Measurements from ENCODE around the gene REM2.
"Not testable (repeated sequence)": the region's sequence is repeated elsewhere in the genome, so short reads cannot be mapped to it uniquely, and the experiment has no call there.

Gene REM2

GRCh38 chr14:22845103-22845394, 38.0 kb upstream of the REM2 start:
- ATAC-seq (no peak), DNase-seq (no peak)
- no peak overlapping the region for H3K4me3 Mint-ChIP-seq
- H3K4me1 Mint-ChIP-seq: peaks cover 10% of the 10 kb centered on the region
- no peaks in the 10 kb centered on the region for H3K9me3 Mint-ChIP-seq
- H3K27ac Mint-ChIP-seq: no peak overlapping the region
- H3K27me3 Mint-ChIP-seq: peaks cover 64% of the 10 kb centered on the region

- Mint-ChIP-seq H3K9me3 (no peaks in the 10 kb centered on the region), H3K4me3 (no peak overlapping the region), H3K27me3 (peaks cover 56% of the 10 kb centered on the region), H3K4me1 (peaks cover 10% of the 10 kb centered on the region), H3K27ac (no peak overlapping the region)
- ATAC-seq (no peak), DNase-seq (no peak)
Measured at GRCh38 chr14:22845821-22846625, 37.0 kb upstream of the REM2 start.

DNA sequence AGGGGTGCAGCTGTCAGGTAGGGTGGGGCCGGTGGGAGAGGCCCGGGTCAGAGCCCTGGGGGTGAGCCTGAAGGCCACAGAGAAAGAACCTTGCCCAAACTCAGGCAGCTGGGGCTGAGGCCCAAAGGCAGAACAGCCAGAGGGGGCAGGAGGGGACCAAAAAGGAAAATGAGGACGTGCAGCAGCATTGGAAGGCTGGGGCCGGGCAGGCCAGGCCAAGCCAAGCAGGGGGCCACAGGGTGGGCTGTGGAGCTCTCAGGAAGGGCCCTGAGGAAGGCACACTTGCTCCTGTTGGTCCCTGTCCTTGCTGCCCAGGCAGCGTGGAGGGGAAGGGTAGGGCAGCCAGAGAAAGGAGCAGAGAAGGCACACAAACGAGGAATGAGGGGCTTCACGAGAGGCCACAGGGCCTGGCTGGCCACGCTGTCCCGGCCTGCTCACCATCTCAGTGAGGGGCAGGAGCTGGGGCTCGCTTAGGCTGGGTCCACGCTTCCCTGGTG, 36.2 kb upstream of the REM2 start:
- Mint-ChIP-seq H3K27ac (peak overlapping the region in 1 of 2 donors; percentile 38), H3K4me3 (no peak overlapping the region), H3K27me3 (peaks cover 52% of the 10 kb centered on the region), H3K9me3 (no peaks in the 10 kb centered on the region), H3K4me1 (peaks cover 19% of the 10 kb centered on the region)
- DNase-seq (no peak), ATAC-seq (no peak)

DNA sequence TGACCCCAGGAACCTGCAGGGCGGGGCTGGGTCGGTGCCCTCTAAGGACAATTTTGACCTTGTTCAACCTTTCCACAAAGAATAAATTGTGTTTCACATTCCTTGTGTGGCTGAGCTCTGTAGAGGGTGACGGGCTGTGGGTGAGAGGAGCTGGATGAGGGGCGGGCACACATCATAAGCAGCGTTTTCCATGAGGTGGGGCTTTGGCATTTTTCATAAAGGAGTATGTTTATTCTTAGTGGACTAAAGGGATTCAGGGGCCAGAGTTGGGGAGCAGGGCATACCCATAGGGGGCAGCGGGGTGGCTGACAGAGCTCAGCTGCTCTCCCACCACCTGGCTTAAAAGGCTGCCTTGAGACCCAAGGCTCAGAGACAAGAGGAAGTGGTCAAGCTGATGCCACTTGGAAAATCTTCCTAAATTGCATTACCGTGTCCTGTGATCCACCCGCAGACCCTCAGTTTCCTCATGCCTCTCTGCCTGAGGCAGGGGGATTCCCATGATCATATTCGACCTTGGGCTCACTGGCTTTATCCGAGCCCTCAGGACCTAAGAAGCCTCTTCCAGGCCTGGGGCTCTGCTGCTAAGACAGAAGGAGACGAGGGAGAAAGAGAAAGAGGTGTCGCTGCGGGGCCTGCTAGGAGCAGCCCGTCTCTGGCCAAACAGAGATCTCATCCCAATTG, 35.2 kb upstream of the REM2 start:
- no peak overlapping the region for H3K27ac Mint-ChIP-seq
- ATAC-seq (no peak), DNase-seq (no peak)
- H3K27me3 Mint-ChIP-seq: peaks cover 52% of the 10 kb centered on the region
- H3K9me3 Mint-ChIP-seq: no peaks in the 10 kb centered on the region
- H3K4me3 Mint-ChIP-seq: no peak overlapping the region
- peaks cover 22% of the 10 kb centered on the region for H3K4me1 Mint-ChIP-seq

DNA sequence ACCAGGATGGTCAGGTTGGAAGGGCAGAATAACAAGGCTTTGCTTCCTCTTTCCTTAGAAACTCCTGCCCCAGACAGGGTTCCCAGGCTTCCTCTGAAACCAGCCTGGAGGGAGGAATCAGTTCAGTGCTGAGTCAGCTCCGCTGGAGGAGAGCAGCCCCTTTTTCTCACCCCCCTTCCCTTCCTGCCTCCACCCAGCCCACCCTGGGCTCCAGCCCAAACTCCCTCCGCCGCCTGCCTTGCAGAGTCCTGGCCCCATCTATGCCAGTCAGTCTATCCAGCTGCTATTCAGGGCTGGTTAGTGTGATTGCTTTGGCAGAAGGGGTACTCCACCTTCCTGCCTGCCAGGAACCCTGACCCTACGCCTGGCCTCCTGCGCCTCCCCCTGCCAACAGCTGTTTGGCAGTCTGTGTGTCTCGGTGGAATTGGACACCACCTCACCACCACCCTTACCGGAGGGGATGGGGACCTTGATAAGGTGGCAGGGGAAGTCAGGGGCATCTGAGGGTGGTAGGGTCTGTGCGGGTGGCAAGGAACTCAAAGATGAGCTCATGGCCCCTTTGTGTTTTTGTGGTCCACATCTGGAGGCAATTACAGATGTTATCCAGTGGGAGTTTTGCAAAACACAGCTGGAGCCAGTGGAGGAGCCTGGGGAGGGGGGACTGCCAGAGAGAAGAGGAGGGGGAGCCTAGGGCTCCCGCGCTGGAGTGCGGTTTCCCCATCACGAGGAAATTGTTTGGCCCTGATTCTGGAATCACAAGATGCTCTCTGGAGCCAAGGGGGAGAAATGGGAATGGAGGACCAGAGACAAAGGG, 34.5 kb upstream of the REM2 start:
- ATAC-seq (no peak), DNase-seq (no peak)
- no peaks in the 10 kb centered on the region for H3K9me3 Mint-ChIP-seq
- H3K4me1 Mint-ChIP-seq: peaks cover 30% of the 10 kb centered on the region
- no peak overlapping the region for H3K4me3 Mint-ChIP-seq
- peaks cover 52% of the 10 kb centered on the region for H3K27me3 Mint-ChIP-seq
- H3K27ac Mint-ChIP-seq: peak overlapping the region in 1 of 2 donors; percentile 95

DNA sequence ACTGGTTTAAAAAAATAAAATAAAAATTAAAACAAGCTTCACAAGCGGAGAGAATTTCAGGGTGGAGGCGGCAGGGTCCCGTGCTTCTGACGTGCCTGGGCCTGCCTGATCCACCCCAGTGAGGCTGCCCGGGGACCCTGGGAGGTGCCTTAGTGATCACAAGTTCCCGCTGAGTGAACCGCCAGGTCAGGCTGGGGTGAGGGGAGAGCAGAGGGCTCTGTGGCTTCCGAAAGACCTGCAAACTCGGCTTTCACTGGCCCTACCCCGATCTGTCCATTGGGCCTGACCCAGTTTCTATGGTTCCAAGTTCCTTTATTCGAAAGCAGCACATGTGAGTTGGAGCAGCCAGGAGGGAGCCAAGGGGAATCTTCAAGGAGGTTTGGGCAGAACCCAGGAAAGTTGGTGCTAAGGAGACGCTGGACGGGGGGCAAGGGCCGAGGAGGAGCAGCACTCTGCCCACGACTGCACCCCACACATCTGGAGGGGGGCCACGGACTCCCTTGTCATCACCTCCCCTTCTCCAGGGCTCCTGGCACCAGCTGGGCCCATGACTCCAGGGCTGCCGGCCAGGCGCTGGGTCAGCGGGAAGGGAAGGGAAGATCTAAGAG, 33.7 kb upstream of the REM2 start:
- no peak for ATAC-seq
- Mint-ChIP-seq H3K9me3 (no peaks in the 10 kb centered on the region), H3K4me1 (peaks cover 32% of the 10 kb centered on the region), H3K27me3 (peaks cover 52% of the 10 kb centered on the region), H3K27ac (no peak overlapping the region), H3K4me3 (no peak overlapping the region)
- no peak for DNase-seq

DNA sequence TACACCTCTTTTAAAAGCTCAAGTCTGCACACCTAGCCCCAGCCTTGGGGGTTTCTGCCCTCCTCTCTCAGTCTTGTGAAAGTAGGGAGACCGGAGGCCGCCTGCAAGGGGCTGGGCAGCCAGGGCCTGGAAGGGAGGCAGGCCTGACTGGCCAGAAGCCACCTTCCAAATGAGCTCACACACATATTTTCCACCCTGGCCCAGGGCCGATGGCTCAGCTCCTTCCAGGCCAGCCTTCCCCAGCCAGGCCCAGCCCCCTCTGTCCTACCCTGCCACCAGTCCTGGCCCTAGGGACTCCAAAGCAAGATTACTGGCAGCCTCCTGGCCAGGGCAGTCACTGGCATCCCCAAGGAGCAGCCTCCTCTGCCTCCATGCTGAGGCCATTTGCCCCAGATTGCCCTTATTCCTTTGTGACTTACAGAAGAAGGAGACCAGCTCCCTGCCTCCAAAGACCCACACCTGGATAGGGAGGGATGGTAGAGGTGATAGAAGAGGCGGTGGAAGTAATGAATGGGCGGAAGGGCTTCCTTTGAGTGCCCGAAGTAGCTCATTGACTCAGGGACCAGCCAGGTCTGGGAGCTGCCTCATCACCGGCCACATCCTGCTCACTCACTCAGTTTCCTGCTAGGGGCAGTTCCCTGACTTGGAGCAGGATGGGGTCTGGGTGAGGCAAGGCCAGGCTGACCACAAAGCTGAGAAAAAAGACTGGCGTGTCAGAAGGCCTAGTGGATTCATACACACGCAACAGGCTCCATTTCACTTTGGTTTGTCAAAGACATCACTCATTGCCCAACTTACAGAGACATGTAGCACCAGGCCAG, 31.9 kb upstream of the REM2 start:
- peaks cover 41% of the 10 kb centered on the region for H3K27me3 Mint-ChIP-seq
- DNase-seq (peak in 1 of 2 donors; percentile 67), ATAC-seq (peak; percentile 64)
- no peak overlapping the region for H3K4me3 Mint-ChIP-seq
- peaks cover 42% of the 10 kb centered on the region for H3K4me1 Mint-ChIP-seq
- peak overlapping the region in 1 of 2 donors; percentile 40 for H3K27ac Mint-ChIP-seq
- no peaks in the 10 kb centered on the region for H3K9me3 Mint-ChIP-seq

- ATAC-seq, H3K9me3 Mint-ChIP-seq, DNase-seq, H3K27ac Mint-ChIP-seq, H3K4me3 Mint-ChIP-seq: not testable (repeated sequence)
- peaks cover 39% of the 10 kb centered on the region for H3K27me3 Mint-ChIP-seq
- H3K4me1 Mint-ChIP-seq: peaks cover 42% of the 10 kb centered on the region
Measured at GRCh38 chr14:22852178-22852577, 30.8 kb upstream of the REM2 start.

GRCh38 chr14:22852599-22852939, 30.5 kb upstream of the REM2 start:
- Mint-ChIP-seq H3K27ac (peak overlapping the region in 1 of 2 donors; percentile 93), H3K9me3 (no peaks in the 10 kb centered on the region), H3K4me3 (peak overlapping the region in 1 of 2 donors; percentile 90), H3K4me1 (peaks cover 45% of the 10 kb centered on the region), H3K27me3 (peaks cover 39% of the 10 kb centered on the region)
- DNase-seq: no peak
- ATAC-seq: no peak

DNA sequence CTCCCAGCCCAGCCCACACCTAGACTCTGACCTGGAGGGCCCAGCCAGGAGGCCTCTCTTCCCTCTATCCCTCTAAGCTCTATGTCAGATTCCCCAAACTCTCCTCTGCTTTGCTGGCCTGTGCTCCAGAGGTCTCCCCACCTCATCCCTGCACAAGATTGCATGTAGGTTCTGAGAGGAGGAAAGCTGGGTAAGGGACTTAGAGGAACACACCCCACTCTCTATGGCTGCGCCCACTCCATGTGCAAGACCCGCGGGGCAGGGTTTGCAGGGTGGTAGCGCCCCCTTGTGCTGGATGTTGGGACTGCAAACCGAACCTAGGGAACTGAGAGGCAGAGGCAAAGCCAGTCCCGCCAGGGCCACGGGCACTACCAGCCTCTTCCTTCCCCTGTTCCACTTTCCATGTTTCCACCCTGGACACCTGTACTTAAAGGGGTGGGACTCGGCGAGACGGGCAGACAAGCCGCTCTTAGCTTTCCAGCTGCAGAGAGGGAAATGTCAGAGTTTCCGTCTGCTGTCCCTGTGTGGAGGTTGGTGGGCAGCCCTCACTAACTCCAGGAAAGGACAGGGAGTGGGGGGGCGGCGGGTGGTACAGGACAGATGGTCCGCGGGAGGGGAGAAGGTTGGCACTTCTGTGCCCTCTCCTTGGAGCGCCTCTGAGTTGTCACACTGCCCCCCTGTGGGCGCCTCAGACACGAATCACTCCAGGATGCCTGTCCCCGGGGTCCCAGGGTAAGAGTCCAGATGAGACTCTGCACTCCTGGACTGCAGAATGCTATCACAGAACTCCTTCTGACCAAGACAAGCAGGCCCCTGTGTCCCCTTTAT, 29.9 kb upstream of the REM2 start:
- peaks cover 39% of the 10 kb centered on the region for H3K27me3 Mint-ChIP-seq
- peak; percentile 89 for ATAC-seq
- peaks cover 48% of the 10 kb centered on the region for H3K4me1 Mint-ChIP-seq

GRCh38 chr14:22854296-22854695, 28.7 kb upstream of the REM2 start:
- not testable (repeated sequence) for ATAC-seq, DNase-seq
- peaks cover 50% of the 10 kb centered on the region for H3K4me1 Mint-ChIP-seq

More for the DNA sequence above, 29.9 kb upstream of the REM2 start:
- peak overlapping the region; percentile 86 to 93 for H3K27ac Mint-ChIP-seq
- H3K9me3 Mint-ChIP-seq: no peaks in the 10 kb centered on the region
- peak; percentile 89 to 92 for DNase-seq
- H3K4me3 Mint-ChIP-seq: peak overlapping the region; percentile 83 to 90

DNA sequence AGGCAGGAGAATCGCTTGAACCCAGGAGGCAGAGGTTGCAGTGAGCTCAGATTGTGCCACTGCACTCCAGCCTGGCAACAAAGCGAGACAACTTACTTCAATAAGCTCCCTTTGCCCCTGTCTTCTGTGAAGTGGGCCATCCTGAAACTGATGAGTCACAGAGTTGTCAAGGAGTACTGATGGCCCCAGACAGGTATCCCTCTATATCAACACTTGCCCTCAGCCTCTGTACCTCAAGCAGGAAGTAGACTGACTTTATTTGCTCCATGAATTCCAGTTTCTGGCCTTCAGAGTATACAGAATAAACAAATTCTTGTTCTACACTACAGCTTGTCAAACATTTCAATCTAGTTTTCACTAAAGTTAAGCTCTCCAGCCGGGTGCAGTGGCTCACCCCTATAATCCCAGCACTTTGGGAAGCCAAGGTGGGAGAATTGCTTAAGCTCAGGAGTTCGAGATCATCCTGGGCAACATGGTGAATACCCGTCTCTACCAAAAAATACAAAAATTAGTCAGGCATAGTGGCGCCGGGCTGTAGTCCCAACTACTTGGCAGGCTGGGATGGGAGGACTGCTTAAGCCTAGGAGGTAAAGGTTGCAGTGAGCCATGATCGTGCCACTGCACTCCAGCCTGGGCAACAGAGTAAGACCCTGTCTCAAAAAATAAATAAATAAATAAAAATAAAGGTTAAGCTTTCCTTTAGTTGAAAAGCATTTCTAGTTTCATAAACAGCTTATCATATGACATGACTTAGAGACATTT, 27.9 kb upstream of the REM2 start:
- no peak overlapping the region for H3K27ac Mint-ChIP-seq

More at GRCh38 chr14:22854296-22854695, 28.7 kb upstream of the REM2 start:
- H3K27ac Mint-ChIP-seq, H3K9me3 Mint-ChIP-seq, H3K4me3 Mint-ChIP-seq: not testable (repeated sequence)
- peaks cover 28% of the 10 kb centered on the region for H3K27me3 Mint-ChIP-seq

GRCh38 chr14:22856428-22856827, 26.6 kb upstream of the REM2 start:
- no peak for DNase-seq
- Mint-ChIP-seq H3K4me3 (no peak overlapping the region), H3K27ac (no peak overlapping the region), H3K9me3 (no peaks in the 10 kb centered on the region), H3K4me1 (peaks cover 45% of the 10 kb centered on the region), H3K27me3 (peaks cover 39% of the 10 kb centered on the region)
- ATAC-seq: no peak

More for the DNA sequence above, 27.9 kb upstream of the REM2 start:
- peaks cover 50% of the 10 kb centered on the region for H3K4me1 Mint-ChIP-seq
- peaks cover 27% of the 10 kb centered on the region for H3K27me3 Mint-ChIP-seq
- no peaks in the 10 kb centered on the region for H3K9me3 Mint-ChIP-seq
- H3K4me3 Mint-ChIP-seq: no peak overlapping the region
- DNase-seq (peak in 1 of 2 donors; percentile 52), ATAC-seq (peak; percentile 50)

Data from stimulated activated naive CD8-positive, alpha-beta T cell treated with anti-CD3 and anti-CD28 coated beads, Interleukin-15, amount 100 ng/mL, for 72 hours (primary cell).